ENCODE data around the gene RARB.

RARB gene

GRCh38 chr3:25462495-25462894 is 34.4 kb downstream of the RARB start:
- no peaks in the 10 kb centered on the region for H3K36me3 ChIP-seq (ENCODE audit: insufficient read depth, low read length)
- no peak overlapping the region for H3K4me3 ChIP-seq (ENCODE audit: low read depth, low read length, poor library complexity, severe bottlenecking)
- H3K9ac ChIP-seq (ENCODE audit: low read length) = no peak overlapping the region
- no peaks in the 10 kb centered on the region for H4K20me1 ChIP-seq (ENCODE audit: insufficient read depth, low read length)
- no peak overlapping the region for H3K27ac ChIP-seq (ENCODE audit: low read depth, low read length, poor library complexity, severe bottlenecking)
- H3K79me2 ChIP-seq (ENCODE audit: insufficient read depth, low read length) = no peaks in the 10 kb centered on the region
- H3K4me1 ChIP-seq (ENCODE audit: insufficient read depth, low read length, severe bottlenecking) = no peaks in the 10 kb centered on the region
- H3F3A ChIP-seq (ENCODE audit: insufficient read depth, low read length) = no peaks in the 10 kb centered on the region
- H2AFZ ChIP-seq (ENCODE audit: low read length) = no peak overlapping the region
- H3K9me3 ChIP-seq (ENCODE audit: low read length) = no peaks in the 10 kb centered on the region
- no peaks in the 10 kb centered on the region for H3K9me2 ChIP-seq (ENCODE audit: low read depth, low read length)
- no peaks in the 10 kb centered on the region for H3K27me3 ChIP-seq (ENCODE audit: insufficient read depth, low read length)
- TF ChIP-seq CTCF (IDR thresholded peaks at IDR 0.05; ENCODE audit: low read length) (no peak), EZH2 (IDR thresholded peaks at IDR 0.05; ENCODE audit: borderline replicate concordance, low read length) (no peak)
- no peak overlapping the region for H3K4me2 ChIP-seq (ENCODE audit: low read length)

DNA sequence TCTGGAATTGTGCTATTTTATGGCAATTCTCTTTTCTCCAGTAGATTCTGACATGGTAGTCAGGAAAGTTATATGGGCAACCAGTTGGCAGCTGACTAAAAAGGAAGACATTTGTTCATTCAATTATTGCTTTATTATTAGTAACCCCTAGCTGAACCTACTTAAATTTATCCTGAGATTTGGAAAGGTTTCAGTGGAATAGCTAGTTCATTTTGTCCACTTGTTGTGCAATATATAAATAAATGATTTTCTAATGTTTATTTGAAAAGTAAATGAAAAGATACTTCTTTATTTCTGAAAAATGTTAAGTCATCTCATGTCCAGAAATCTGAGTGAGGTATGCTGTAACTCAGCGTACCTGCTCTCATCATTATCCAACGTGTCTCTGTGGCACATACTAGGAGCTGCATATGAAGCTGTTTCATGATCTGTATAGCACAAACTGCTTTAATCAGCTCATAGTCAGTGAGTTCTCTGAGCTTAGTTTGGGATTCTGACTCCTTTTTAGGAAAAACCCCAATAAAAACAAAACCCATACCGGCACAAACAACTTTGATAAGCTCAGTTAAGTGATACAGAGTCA is 35.9 kb downstream of the RARB start:
- Histone ChIP-seq H3K4me2 (ENCODE audit: low read length) (no peak overlapping the region), H3K79me2 (ENCODE audit: insufficient read depth, low read length) (no peaks in the 10 kb centered on the region), H4K20me1 (ENCODE audit: insufficient read depth, low read length) (no peaks in the 10 kb centered on the region), H3K9ac (ENCODE audit: low read length) (no peak overlapping the region), H3K4me3 (ENCODE audit: low read depth, low read length, poor library complexity, severe bottlenecking) (no peak overlapping the region), H2AFZ (ENCODE audit: low read length) (no peak overlapping the region), H3K27ac (ENCODE audit: low read depth, low read length, poor library complexity, severe bottlenecking) (no peak overlapping the region), H3K9me3 (ENCODE audit: low read length) (no peaks in the 10 kb centered on the region), H3K9me2 (ENCODE audit: low read depth, low read length) (no peaks in the 10 kb centered on the region), H3K4me1 (ENCODE audit: insufficient read depth, low read length, severe bottlenecking) (no peaks in the 10 kb centered on the region), H3K36me3 (ENCODE audit: insufficient read depth, low read length) (no peaks in the 10 kb centered on the region), H3F3A (ENCODE audit: insufficient read depth, low read length) (no peaks in the 10 kb centered on the region), H3K27me3 (ENCODE audit: insufficient read depth, low read length) (no peaks in the 10 kb centered on the region)
- TF ChIP-seq EZH2 (IDR thresholded peaks at IDR 0.05; ENCODE audit: borderline replicate concordance, low read length) (no peak), CTCF (IDR thresholded peaks at IDR 0.05; ENCODE audit: low read length) (no peak)

DNA sequence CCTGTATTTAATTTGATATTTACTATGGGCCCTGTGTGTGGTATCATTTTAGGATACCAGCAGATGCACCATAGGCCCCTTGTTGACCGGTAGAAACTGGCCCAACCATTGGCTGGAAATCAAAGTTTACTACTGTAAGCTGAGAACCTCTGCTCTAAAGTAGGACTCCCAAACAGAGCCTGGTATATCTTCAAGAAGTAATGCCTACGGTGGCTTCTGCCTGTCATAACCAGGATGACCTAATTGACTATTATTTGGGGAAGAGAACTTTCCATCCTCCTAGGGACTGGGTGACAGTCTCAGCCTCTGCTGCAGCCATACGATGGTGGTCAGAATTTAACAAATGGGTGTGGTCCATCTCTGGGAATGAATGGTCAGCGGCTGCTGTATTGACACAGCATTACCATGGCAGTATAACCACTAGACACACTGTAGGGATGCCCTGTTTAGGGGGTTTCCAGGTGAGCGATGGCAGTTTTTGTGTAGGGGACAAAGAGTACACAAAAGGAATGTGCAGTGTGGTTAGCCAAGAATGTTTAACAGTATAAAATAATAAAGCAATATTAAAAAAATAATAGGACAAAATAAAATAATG is 37.3 kb downstream of the RARB start:
- no peak overlapping the region for H3K4me3 ChIP-seq (ENCODE audit: low read depth, low read length, poor library complexity, severe bottlenecking)
- no peaks in the 10 kb centered on the region for H3K36me3 ChIP-seq (ENCODE audit: insufficient read depth, low read length)
- H3F3A ChIP-seq (ENCODE audit: insufficient read depth, low read length) = no peaks in the 10 kb centered on the region
- no peaks in the 10 kb centered on the region for H4K20me1 ChIP-seq (ENCODE audit: insufficient read depth, low read length)
- H3K79me2 ChIP-seq (ENCODE audit: insufficient read depth, low read length) = no peaks in the 10 kb centered on the region
- H3K9me2 ChIP-seq (ENCODE audit: low read depth, low read length) = no peaks in the 10 kb centered on the region
- TF ChIP-seq CTCF (IDR thresholded peaks at IDR 0.05; ENCODE audit: low read length) (no peak), EZH2 (IDR thresholded peaks at IDR 0.05; ENCODE audit: borderline replicate concordance, low read length) (no peak)
- H3K27ac ChIP-seq (ENCODE audit: low read depth, low read length, poor library complexity, severe bottlenecking) = no peak overlapping the region
- H3K4me2 ChIP-seq (ENCODE audit: low read length) = no peak overlapping the region
- no peak overlapping the region for H2AFZ ChIP-seq (ENCODE audit: low read length)
- no peaks in the 10 kb centered on the region for H3K27me3 ChIP-seq (ENCODE audit: insufficient read depth, low read length)
- no peak overlapping the region for H3K9ac ChIP-seq (ENCODE audit: low read length)
- H3K4me1 ChIP-seq (ENCODE audit: insufficient read depth, low read length, severe bottlenecking) = no peaks in the 10 kb centered on the region
- no peaks in the 10 kb centered on the region for H3K9me3 ChIP-seq (ENCODE audit: low read length)
